Measurements from ENCODE around the gene STARD3NL.

GRCh38 chr7:38154278-38154677 lies 23.8 kb upstream of the STARD3NL start:
- TF ChIP-seq CTCF (IDR thresholded peaks at IDR 0.05): no peak
- TF ChIP-seq EP300 (IDR thresholded peaks at IDR 0.05): no peak
